ENCODE results near the gene PDZD2.
"Not testable (repeated sequence)": the region's sequence is repeated elsewhere in the genome, so short reads cannot be mapped to it uniquely, and the experiment has no call there.

Gene PDZD2

DNA sequence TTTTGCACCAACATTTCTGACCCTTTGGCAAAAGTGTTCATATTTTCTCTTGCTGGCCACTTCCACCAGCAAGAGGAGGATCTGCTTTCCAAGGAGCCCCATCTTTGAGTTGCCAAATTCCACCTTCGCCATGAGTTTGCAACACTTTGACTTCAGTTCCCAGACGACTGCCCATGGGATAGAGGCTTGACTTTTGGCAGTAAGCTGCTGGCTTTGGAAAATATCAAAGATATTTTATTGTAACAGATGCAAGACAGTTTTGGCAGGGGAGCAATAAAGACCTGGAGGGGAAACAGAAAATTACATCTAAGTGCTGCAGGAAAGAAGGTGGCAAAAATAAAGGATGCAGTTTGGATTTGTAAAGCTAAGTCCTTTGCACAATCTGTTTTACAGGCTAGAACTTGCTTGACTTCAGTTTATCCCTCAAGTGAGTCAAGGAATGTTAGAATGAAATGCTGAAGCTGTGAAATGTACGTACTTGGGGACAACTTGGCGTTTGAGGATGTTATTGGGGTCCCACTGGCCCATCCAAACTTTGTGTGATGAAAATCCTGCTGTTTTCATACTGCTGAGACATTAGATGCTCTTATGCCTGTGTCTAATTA lies 302.3 kb downstream of the PDZD2 start:
- DNase-seq = no peak

DNA sequence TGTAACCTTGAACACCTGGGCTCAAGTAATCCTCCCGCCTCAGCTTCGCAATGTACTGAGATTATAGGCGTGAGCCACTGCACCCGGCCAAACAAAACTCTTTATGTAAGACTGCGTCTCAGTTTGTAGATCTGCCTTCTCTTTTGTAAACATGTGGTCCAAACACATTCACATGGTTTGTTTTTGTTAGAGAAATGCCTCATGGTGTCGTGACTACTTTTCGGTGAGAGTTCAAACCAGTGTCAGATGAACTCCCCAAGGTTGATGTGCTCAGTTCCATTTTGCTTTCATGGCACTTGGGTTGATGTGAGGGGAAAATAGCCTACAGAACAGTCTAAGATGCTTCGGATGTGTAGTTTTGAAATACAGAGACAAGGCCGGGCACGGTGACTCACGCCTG lies 303.6 kb downstream of the PDZD2 start:
- no peak for DNase-seq

- DNase-seq = peak; percentile 17
Observed at GRCh38 chr5:31944684-31945445, 305.9 kb downstream of the PDZD2 start.

- DNase-seq = no peak
Observed at GRCh38 chr5:31948006-31948405, 309.1 kb downstream of the PDZD2 start.

- no peak for DNase-seq
Observed at GRCh38 chr5:31952067-31952466, 313.1 kb downstream of the PDZD2 start.

DNA sequence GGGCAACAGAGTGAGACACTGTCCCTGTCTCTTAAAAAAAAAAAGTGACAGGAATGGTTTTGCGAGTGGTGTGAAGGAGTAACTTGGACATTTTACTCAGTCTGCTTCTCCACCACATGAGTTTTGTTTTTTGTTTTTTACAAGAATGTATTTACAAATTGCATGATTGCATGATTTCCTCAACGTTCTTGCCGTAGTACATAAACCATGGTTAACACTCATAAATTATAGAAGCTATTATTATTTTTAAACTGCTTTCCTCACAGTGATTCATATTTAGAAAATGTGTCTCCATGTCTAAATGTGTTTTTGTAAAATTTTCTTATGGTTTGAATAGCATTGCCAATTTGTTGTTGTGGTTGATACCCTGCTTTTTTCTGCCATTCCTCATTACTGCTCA lies 315.2 kb downstream of the PDZD2 start:
- DNase-seq = no peak

GRCh38 chr5:31957151-31957550 lies 318.2 kb downstream of the PDZD2 start:
- no peak for DNase-seq

DNA sequence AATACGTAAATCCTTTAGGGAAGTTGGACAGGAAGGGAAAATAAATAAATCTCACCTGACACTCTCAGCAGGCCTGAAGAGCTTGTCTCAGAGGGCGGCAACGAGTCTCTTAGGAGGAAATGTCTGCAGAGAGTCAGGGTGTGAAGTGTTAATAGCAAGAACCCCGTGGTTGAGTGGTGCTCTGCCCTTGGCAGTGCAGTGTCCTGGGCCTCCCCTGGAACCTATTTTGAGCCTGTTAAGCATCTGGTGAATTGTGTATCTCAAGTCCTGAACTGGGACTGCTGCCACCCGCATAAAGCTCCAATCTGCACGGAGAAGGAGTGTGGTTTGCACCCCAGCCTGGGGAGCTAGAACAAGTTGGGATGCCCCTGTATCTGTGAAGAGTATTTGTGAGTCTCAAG lies 323.4 kb downstream of the PDZD2 start:
- DNase-seq = no peak

GRCh38 chr5:31962871-31963307 lies 324.0 kb downstream of the PDZD2 start:
- DNase-seq = no peak

- DNase-seq = no peak
Observed at GRCh38 chr5:31963358-31964006, 324.6 kb downstream of the PDZD2 start.

GRCh38 chr5:31964007-31964360 lies 325.1 kb downstream of the PDZD2 start:
- no peak for DNase-seq

GRCh38 chr5:31965227-31965626 lies 326.3 kb downstream of the PDZD2 start:
- DNase-seq = no peak

- DNase-seq = no peak
Observed at GRCh38 chr5:31966936-31967335, 328.0 kb downstream of the PDZD2 start.

- DNase-seq = no peak
Observed at GRCh38 chr5:31967461-31967860, 328.5 kb downstream of the PDZD2 start.

- DNase-seq = no peak
Observed at GRCh38 chr5:31972558-31972957, 333.6 kb downstream of the PDZD2 start.

- not testable (repeated sequence) for DNase-seq
Observed at GRCh38 chr5:31975189-31975612, 336.3 kb downstream of the PDZD2 start.

DNA sequence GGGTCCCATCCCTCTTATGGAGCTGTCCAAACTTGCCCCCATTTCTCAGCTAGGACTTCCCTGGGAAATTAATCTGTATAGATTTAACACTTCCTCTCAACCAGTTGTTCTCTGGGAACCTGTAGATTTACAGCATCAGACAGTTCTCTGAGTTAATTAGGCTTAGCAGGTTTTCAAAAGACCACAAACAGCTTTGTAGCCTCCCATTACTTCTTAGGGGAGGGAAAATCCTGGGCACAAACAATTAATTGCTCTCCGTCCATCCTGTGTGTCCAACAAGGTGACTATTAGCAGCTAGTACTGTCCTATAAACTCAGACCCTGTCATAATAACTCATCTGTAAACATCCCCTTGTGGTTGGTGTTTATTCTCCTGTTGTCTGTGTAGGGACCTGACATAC lies 337.2 kb downstream of the PDZD2 start:
- DNase-seq = no peak

DNA sequence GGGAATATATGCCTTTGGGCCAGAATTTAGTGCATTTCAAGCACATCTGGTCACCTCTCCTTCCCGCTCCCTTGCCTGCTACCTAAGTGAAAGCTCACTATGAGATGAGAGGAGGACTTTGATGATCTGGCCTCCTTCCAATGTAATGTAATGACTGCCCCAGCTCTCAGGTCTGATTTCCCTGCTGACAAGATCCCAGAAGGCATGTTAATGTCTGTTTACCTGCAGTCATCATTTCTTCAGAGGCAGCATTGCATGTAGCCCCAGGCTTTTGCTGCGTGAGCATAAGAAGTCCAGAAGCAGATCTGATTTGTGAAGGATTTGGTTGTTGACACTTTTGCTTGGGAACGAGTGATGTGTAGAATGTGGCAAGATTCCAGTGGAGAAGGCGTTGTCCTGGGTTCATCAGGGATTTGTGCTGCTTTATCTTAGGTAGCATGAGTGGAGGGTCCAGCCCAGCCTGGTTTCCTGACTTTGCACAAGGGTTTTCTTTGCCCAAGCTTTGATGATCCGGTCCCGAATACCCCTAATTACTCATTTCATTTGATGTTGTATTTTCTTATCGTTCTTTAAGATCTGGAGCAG lies 342.5 kb downstream of the PDZD2 start:
- no peak for DNase-seq

- DNase-seq = no peak
Observed at GRCh38 chr5:31982027-31982426, 343.1 kb downstream of the PDZD2 start.

DNA sequence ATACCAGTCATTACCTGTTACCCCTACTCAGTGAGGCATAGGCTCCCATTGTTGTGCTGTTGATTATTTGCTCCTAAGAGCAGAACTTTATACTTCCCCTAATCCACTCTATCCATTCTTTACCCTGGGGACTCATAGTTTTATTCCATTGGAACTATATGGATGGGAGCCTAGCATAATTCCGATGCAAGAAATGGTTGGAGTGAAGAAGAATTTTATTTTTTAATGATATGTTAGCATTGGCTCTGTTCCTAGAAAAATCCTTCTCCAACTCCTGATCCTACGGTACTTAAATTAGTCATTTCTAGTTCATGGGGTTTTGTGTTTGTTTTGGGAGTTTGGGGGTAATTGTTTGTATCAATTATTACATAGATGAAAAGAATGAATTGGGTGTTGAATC lies 343.7 kb downstream of the PDZD2 start:
- DNase-seq = no peak

DNA sequence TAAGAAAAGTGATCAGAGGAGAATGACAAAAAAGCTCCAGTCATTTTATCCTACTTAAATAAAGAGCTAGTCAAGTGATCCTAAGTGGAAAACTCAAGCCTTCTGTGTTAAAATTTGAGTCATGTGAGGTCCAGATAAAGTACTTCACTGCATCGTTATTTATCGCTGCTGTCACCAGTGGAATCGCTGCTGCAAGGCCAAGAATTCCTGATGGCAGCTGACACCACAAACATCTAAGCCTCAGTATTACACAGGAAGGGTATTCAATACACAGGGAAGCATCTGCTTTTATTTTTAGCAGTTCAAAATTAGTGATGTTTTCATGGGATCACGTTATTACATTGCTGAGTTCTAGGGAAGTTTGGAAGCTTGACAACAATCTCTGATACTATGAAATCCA lies 344.9 kb downstream of the PDZD2 start:
- DNase-seq = no peak

GRCh38 chr5:31984691-31985090 lies 345.8 kb downstream of the PDZD2 start:
- no peak for DNase-seq

- DNase-seq = no peak
Observed at GRCh38 chr5:31986101-31986500, 347.2 kb downstream of the PDZD2 start.
